ENCODE results near the gene DCST2. TPM values are rescaled to one million over a fixed set of nuclear protein-coding genes. Genes with fewer than 3 reads are reported as not detected.

Gene DCST2
- total and polyA plus RNA-seq, 12 donors, result 0.14 to 15.2 (median 1.1) TPM; not detected in 2

- DNase-seq, result peak in 3 of 7 donors; percentile 27 to 59 (median 34)
- no peak for TF ChIP-seq POLR2A (IDR thresholded peaks at IDR 0.05)
- TF ChIP-seq, protein P1, sequence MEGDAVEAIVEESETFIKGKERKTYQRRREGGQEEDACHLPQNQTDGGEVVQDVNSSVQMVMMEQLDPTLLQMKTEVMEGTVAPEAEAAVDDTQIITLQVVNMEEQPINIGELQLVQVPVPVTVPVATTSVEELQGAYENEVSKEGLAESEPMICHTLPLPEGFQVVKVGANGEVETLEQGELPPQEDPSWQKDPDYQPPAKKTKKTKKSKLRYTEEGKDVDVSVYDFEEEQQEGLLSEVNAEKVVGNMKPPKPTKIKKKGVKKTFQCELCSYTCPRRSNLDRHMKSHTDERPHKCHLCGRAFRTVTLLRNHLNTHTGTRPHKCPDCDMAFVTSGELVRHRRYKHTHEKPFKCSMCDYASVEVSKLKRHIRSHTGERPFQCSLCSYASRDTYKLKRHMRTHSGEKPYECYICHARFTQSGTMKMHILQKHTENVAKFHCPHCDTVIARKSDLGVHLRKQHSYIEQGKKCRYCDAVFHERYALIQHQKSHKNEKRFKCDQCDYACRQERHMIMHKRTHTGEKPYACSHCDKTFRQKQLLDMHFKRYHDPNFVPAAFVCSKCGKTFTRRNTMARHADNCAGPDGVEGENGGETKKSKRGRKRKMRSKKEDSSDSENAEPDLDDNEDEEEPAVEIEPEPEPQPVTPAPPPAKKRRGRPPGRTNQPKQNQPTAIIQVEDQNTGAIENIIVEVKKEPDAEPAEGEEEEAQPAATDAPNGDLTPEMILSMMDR (IDR thresholded peaks at IDR 0.05), result no peak
- H3K4me1 ChIP-seq (replicated peaks in 1 of 2), result peaks cover 44 to 58% of the 10 kb centered on the region in 2 donors
- H3K4me3 ChIP-seq, result no peak overlapping the region
- peak overlapping the region in 1 of 5 donors; percentile 18 for H3K27ac ChIP-seq
- H3K9me3 ChIP-seq (replicated peaks in 1 of 3), result no peaks in the 10 kb centered on the region
- H3K36me3 ChIP-seq (replicated peaks in 1 of 2), result peaks cover 0 to 24% of the 10 kb centered on the region in 2 donors
- WGBS, 4 donors, result 80 to 91% (median 86%) methylated on average over 11 to 16 of the region's 16 CpGs
- H3K27me3 ChIP-seq, result no peaks in the 10 kb centered on the region
- intact Hi-C loops (cut with DNase I), result no loop called here
These were observed 17.9 kb downstream of the DCST2 start for GRCh38 chr1:155015527-155016230.

GRCh38 chr1:155014709-155015508, 18.7 kb downstream of the DCST2 start:
- H3K27ac ChIP-seq, result no peak overlapping the region
- DNase-seq, result peak in 2 of 7 donors; percentile 31 to 57
- intact Hi-C loops (cut with DNase I), result no loop called here

GRCh38 chr1:155013632-155014031, 19.9 kb downstream of the DCST2 start:
- peaks cover 57 to 58% of the 10 kb centered on the region in 2 donors for H3K4me1 ChIP-seq (replicated peaks in 1 of 2)
- TF ChIP-seq, protein P1 (IDR thresholded peaks at IDR 0.05), result no peak
- no peak for TF ChIP-seq POLR2A (IDR thresholded peaks at IDR 0.05)
- intact Hi-C loops (cut with DNase I), result no loop called here
- WGBS, 4 donors, result 28 to 34% (median 30%) methylated on average over 5 to 8 of the region's 8 CpGs
- peak overlapping the region in 2 of 5 donors; percentile 75 to 99 for H3K27ac ChIP-seq
- peaks cover 0 to 24% of the 10 kb centered on the region in 2 donors for H3K36me3 ChIP-seq (replicated peaks in 1 of 2)
- no peak overlapping the region for H3K4me3 ChIP-seq
- no peaks in the 10 kb centered on the region for H3K27me3 ChIP-seq
- no peaks in the 10 kb centered on the region for H3K9me3 ChIP-seq (replicated peaks in 1 of 3)
- DNase-seq, result peak in 2 of 7 donors; percentile 30 to 36

More at GRCh38 chr1:155014709-155015508, 18.7 kb downstream of the DCST2 start:
- Histone ChIP-seq H3K4me1 (replicated peaks in 1 of 2) (peaks cover 51 to 62% of the 10 kb centered on the region in 2 donors), H3K27me3 (no peaks in the 10 kb centered on the region), H3K9me3 (replicated peaks in 1 of 3) (no peaks in the 10 kb centered on the region), H3K4me3 (no peak overlapping the region), H3K36me3 (replicated peaks in 1 of 2) (peaks cover 0 to 24% of the 10 kb centered on the region in 2 donors)
- no peak for TF ChIP-seq POLR2A (IDR thresholded peaks at IDR 0.05)
- TF ChIP-seq, protein P1 (IDR thresholded peaks at IDR 0.05), result no peak
- WGBS, 4 donors, result 85 to 94% (median 90%) methylated on average over 16 to 31 of the region's 31 CpGs
